HG03442 (cell line): ENCODE results near the gene SKAP2.

ENCODE experiments used
- ATAC-seq: cut with Tn5 transposase; IDR thresholded peaks from one replicate; pipeline ENCODE4 v1.9.1; 2021; ENCODE audit warnings: mild to moderate bottlenecking, moderate library complexity; ENCODE audit not compliant: unreplicated experiment

Gene SKAP2

GRCh38 chr7:26668821-26669220 is 195.6 kb downstream of the SKAP2 start:
- no peak for ATAC-seq

- peak; percentile 38 for ATAC-seq
Observed at GRCh38 chr7:26667514-26668133, 196.8 kb downstream of the SKAP2 start.

GRCh38 chr7:26664735-26665416 is 199.5 kb downstream of the SKAP2 start:
- no peak for ATAC-seq

- no peak for ATAC-seq
Observed at GRCh38 chr7:26664274-26664673, 200.1 kb downstream of the SKAP2 start.

- ATAC-seq: no peak
Observed at GRCh38 chr7:26663874-26664273, 200.5 kb downstream of the SKAP2 start.

GRCh38 chr7:26662646-26663045 is 201.7 kb downstream of the SKAP2 start:
- no peak for ATAC-seq

GRCh38 chr7:26659121-26659520 is 205.3 kb downstream of the SKAP2 start:
- ATAC-seq: no peak

GRCh38 chr7:26658389-26659084 is 205.9 kb downstream of the SKAP2 start:
- no peak for ATAC-seq

- no peak for ATAC-seq
Observed at GRCh38 chr7:26657686-26658388, 206.6 kb downstream of the SKAP2 start.

- no peak for ATAC-seq
Observed at GRCh38 chr7:26657206-26657641, 207.2 kb downstream of the SKAP2 start.

GRCh38 chr7:26656735-26657134 is 207.7 kb downstream of the SKAP2 start:
- no peak for ATAC-seq

GRCh38 chr7:26655781-26656180 is 208.6 kb downstream of the SKAP2 start:
- no peak for ATAC-seq

- ATAC-seq: no peak
Observed at GRCh38 chr7:26653430-26654399, 210.7 kb downstream of the SKAP2 start.

GRCh38 chr7:26652401-26653100 is 211.8 kb downstream of the SKAP2 start:
- no peak for ATAC-seq

GRCh38 chr7:26650103-26650502 is 214.3 kb downstream of the SKAP2 start:
- ATAC-seq: no peak

GRCh38 chr7:26649388-26649787 is 215.0 kb downstream of the SKAP2 start:
- no peak for ATAC-seq

GRCh38 chr7:26648554-26648953 is 215.8 kb downstream of the SKAP2 start:
- no peak for ATAC-seq

- ATAC-seq: no peak
Observed at GRCh38 chr7:26646336-26647048, 217.9 kb downstream of the SKAP2 start.

- ATAC-seq: no peak
Observed at GRCh38 chr7:26645121-26645520, 219.3 kb downstream of the SKAP2 start.
